NK-92 treated with Interleukin-12 subunit alpha and Interleukin-12 subunit beta, amount 100 ng/mL, for 24 hours (cell line): ENCODE results near the gene TPSAB1.

Experiments
- DNase-seq: peaks from one replicate; lab custom pipeline; 2025; lab: John Stamatoyannopoulos, UW

The TPSAB1 gene

DNA sequence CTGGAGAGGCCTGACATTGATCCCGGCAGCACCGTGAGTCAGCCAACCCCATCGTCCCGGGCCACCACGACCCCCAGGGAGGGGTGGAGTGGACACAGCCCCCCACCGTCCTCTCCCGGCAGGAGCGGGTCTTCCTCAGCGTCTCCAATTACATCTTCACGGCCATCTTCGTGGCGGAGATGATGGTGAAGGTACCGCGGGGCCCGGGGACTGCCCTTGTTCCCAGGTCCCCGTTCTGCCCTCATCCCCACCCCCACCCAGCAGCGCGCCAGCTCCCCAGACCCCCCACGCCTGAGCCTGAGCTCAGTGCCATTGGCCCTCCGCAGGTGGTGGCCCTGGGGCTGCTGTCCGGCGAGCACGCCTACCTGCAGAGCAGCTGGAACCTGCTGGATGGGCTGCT, 30.0 kb upstream of the TPSAB1 start:
- DNase-seq = no peak

DNA sequence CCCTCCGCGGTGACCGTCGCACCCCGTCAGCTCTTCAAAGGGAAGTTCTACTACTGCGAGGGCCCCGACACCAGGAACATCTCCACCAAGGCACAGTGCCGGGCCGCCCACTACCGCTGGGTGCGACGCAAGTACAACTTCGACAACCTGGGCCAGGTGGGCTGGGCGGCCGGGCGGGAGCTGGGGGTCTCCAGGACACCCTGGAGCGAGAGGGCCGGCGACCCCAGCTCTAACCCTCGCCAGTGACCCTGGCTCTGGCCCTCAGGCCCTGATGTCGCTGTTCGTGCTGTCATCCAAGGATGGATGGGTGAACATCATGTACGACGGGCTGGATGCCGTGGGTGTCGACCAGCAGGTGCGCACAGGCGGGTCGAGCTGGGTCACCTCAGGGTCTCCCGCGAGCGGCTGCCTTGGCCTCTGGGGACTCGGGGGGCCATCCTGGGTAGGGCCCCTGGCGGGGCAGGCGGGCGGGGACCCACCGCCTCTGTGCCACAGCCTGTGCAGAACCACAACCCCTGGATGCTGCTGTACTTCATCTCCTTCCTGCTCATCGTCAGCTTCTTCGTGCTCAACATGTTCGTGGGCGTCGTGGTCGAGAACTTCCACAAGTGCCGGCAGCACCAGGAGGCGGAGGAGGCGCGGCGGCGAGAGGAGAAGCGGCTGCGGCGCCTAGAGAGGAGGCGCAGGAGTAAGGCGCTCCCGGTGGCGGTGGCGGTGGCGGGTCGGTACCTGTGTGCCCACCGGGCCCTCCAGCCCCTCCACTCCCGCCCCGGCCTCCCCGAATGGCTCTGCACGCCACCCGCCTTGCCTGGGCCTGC, 28.8 kb upstream of the TPSAB1 start:
- no peak for DNase-seq

DNA sequence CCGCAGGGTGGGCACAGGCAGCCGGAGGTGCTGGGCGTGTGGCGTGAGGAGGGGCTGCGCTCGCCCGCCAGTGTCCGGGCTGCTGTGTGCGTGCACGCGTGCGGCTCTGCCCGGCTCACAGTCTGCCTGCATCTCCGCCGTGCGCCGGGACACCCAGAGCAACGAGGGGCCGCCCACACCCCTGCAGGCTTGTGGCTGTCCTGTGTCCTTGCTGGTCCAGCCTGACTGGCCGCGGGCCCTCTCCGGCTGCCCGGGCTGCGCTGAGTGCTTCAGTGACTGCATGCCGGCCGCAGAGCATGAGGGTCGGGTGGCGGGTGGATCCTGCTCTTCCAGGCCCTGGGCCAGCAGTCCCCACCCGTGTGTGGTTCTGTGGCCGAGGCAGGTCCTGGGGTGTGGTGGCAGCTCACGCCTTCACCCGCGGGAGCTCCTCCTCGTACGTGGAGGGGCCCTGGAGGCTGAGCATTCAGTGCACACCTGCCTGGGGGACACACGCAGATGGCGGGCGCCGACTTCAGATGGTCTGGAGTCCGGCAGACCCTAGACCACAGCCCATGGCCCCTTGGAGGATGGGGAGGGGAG, 27.8 kb upstream of the TPSAB1 start:
- DNase-seq = no peak

DNA sequence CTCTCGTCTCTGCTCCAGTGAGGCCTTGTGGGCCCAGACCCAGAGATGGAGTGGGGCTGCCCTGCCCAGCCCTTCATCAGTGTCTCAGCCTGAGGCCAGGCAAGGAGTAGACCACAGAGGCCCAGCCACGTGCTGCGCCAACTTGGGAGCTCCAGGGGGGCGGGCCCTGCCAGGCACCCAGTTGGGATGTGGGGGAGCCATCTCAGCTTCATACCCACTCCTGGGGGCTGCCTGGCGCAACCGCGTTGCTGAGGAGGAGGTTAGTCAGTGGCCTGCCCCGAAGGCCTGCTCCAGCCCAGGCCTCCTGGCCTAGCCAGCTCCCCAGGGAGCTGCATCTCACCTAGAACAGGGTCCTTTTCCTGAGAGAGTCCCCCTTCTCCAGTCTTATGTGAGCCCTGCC, 27.3 kb upstream of the TPSAB1 start:
- no peak for DNase-seq

- no peak for DNase-seq
These were observed 26.6 kb upstream of the TPSAB1 start for GRCh38 chr16:1213796-1214372.

DNA sequence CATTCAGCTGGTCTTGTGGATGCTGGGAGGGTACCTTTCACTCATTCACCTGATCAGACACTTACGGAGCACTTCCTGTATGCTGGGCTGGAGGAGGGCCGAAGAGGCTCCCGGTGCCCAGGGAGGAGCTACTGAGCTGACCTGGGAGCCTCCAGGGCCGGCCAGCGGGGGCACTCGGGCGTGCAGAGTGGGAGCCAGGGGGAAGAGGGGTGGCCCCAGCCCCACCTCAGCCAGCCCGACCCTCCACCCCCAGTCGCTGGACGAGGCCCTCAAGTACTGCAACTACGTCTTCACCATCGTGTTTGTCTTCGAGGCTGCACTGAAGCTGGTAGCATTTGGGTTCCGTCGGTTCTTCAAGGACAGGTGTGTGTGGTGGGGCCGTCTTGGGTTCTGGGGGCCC, 25.8 kb upstream of the TPSAB1 start:
- no peak for DNase-seq

GRCh38 chr16:1215574-1216295, 24.8 kb upstream of the TPSAB1 start:
- no peak for DNase-seq

DNA sequence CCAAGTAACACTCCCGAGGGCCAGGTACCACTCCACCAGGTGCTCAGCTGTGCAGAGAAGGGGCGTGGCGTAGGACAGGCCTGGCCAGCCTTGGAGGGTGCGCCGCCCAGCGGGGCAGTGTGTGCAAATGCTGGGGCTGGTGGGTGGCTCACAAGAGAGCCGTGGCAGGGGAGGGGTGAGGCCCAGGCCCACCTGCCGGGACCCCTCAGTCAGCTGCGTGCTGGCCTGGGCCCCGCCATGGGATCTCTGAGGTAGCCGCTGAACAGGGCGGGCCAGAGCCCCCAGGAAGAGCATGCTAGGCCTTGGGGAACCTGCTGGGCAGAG, 24.2 kb upstream of the TPSAB1 start:
- DNase-seq = no peak

- no peak for DNase-seq
These were observed 23.7 kb upstream of the TPSAB1 start for GRCh38 chr16:1216681-1217400.

DNA sequence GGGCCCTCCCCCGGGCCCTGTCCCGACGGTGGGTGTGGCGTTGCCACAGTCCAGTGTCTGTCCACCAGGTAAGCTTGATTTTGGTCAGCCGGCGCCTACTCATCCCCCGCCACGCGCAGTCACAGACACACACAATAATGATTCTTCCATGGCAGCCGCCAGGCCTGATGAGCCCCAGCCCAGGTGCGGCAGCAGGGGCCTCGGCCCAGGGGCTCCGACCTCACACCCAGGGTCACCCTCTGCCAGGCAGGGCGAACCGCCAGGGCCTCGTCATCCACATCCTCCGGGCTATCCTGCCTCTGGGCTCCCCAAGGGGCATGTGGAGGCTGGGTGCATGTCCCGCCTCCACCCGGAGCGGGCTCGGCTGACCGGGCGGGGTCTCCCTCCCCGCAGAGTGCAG, 23.0 kb upstream of the TPSAB1 start:
- no peak for DNase-seq

DNA sequence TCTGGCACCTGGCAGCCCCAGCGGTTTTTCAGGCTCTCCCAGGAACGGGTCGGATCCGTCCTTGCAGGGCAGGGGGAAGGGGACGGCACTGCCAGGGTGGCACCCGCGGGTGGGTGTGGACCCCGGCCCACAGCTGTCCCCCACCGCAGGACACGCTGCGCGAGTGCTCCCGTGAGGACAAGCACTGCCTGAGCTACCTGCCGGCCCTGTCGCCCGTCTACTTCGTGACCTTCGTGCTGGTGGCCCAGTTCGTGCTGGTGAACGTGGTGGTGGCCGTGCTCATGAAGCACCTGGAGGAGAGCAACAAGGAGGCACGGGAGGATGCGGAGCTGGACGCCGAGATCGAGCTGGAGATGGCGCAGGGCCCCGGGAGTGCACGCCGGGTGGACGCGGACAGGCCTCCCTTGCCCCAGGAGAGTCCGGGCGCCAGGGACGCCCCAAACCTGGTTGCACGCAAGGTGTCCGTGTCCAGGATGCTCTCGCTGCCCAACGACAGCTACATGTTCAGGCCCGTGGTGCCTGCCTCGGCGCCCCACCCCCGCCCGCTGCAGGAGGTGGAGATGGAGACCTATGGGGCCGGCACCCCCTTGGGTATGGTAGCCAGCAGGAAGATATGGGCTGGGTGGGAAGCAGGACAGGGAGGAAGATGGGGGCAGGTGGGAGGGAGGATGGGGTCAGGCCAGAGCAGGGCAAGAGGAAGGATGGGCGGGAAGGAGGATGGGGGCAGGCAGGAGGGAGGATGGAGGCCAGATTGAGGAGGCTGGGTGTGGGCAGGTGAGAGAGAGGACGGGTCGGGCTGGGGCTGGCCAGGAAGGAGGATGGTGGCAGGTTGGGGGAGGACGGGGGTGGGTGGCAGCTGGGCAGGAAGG, 22.2 kb upstream of the TPSAB1 start:
- DNase-seq = no peak

GRCh38 chr16:1218930-1219611, 21.4 kb upstream of the TPSAB1 start:
- DNase-seq = no peak

- no peak for DNase-seq
These were observed 20.3 kb upstream of the TPSAB1 start for GRCh38 chr16:1220098-1220728.

GRCh38 chr16:1220841-1221627, 19.5 kb upstream of the TPSAB1 start:
- no peak for DNase-seq

- DNase-seq = no peak
These were observed 18.6 kb upstream of the TPSAB1 start for GRCh38 chr16:1221628-1222552.

DNA sequence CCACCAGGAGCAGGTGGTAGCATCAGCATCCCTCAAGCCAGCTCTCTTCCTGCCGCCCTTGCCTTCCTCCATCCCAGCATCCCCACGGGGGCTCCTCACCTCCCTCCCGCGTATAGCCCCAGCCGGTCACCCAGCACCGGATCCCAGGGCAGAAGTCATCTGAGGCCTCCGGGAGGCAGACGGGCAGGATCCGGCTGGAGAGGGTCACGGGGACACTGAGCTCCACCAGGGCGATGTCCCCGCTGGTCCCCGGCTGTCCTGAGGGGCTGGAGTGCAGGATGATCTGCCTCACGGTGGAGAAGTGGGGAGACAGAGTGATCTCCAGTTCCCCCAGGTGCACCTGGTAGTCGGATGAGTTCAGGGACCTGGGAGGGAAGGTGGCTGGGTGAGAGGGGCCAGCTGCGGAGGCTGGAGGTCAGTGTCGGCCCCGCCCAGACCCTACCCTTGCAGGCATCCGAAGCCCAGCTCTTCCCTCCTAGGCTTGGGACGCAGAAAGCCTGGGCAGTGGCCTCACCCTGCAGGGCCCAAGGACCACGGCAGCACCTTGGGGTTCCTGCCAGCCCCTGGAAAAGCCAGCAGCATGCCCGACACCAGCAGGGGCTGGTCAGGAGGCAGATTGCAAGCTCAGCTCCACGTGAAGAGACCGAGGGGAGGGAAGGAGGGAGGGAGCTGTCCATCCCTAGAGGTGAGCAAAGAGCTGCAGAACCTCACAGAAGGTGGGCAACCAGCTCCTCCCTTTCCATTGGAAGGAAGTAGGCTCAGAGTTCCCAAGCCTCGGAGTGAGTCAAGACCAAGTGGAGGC, 17.8 kb upstream of the TPSAB1 start:
- DNase-seq = no peak
